NCI-H1694 (cell line): Measurements from ENCODE around the gene ERFL.

ENCODE experiments used
- DNase-seq: peaks from one replicate; lab custom pipeline; 2025; lab: John Stamatoyannopoulos, UW

The ERFL gene

DNA sequence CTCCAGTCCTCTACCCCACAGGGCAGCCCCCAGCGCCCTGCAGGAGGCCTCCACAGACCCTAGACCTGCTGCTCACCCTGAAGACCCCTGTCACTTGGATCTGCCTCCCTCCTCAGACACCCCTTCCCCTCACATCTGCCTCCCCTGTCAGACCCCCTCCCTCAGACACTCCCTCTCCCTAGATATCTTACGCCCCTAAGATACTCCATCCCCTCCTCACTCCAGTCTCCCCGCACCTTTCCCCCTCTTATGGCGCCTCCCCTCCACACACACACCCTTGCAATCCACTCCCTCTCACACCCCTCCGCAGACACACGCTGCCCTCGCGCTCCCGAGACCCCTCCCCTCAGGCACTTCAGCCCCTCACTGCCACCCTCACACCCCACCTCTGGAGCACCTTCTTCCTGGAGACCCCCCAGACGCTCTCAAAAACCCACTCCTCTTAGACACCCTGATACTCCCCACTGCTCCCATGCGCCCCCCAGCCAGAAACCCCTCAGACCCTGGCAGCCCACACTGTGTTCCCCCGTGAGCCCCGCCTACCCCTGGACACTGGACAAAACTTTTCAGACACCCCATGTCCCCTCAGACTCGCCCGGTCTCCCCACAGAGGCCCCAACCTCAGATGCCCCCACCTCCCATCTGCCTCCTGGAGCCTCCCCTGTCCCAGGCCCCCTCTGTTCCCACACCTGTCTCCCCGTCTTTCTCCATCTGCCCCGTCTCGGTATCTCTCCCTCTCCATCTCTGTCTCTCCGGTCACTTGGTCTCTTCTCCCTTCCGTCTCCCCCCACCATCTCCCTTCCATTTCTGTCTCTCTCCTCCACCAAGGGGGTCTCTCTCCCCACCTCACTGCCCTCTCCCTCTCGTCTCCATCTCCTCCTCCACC, 14.5 kb downstream of the ERFL start:
- no peak for DNase-seq

DNA sequence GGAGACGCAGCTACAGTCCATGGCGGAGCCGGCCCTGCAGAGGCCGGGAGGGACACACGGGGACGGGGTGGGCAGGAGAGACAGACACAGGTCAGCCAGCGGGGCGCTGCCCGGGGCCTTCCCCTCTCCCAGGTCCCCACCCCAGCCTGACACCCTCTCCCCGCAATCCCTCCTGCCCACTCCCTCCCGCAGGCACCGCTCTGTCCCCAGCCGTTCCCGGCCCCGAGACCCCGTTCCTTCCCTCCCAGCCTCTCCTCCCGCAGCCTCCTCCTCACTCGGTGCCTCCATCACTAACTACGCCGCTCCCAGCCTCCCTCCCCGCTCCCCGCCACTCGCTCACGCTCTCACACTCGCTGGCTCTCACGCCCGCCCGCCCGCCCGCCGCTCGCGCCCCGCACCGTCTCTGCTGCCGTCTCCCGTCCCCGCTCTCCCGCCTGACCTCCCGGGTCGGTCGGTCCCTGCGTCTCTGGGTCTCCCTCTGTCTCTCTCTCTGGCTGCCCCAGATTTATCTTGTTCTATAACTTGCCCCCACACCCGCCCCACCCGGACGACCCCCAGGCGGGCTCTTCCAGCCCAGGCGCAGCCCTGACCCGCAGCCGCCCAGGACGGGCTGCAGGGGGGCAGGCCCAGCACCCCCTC, 15.2 kb downstream of the ERFL start:
- no peak for DNase-seq

DNA sequence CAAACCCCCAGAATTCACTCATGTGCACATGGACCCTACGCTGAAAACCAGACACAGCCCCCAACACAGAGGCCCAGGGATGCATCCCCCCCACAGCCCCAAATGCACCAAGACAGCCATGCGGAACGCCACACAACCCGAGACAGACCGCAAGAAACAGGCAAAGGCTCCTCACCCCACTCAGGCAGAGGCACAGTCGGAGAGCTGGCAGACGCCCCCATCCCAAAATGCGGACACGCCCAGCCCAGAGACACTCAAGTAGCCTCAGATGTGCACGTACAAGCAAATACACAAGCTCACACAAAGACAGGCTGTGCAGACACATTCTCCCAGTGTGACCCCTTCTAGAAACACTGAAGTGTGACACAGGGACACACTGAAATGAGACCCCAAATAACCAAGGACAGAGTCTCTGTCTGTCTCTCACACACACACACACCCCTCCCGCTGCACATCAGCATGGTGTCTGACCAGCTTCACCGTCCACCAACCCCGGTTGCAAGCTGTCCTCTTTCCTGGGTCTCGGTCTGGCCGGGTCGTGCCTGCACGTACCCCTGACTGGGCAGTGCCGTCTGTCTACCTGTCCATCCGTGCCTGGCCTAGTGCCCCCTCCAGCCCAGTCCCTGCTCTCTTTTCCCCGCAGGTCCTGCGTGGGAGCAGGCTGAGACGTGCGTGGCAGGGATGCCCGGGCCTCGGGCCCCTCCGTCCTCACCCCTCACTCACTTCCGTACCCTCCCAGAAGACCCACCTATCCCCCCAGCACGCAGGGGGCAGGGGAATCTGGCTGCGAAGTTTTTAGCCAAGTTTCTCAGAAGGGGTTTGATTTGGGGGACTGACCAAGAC, 16.1 kb downstream of the ERFL start:
- no peak for DNase-seq

GRCh38 chr19:41910992-41911888, 17.0 kb downstream of the ERFL start:
- DNase-seq = no peak

GRCh38 chr19:41910240-41910991, 17.8 kb downstream of the ERFL start:
- DNase-seq = no peak

- DNase-seq = no peak
These were observed 18.5 kb downstream of the ERFL start for GRCh38 chr19:41909706-41910105.

DNA sequence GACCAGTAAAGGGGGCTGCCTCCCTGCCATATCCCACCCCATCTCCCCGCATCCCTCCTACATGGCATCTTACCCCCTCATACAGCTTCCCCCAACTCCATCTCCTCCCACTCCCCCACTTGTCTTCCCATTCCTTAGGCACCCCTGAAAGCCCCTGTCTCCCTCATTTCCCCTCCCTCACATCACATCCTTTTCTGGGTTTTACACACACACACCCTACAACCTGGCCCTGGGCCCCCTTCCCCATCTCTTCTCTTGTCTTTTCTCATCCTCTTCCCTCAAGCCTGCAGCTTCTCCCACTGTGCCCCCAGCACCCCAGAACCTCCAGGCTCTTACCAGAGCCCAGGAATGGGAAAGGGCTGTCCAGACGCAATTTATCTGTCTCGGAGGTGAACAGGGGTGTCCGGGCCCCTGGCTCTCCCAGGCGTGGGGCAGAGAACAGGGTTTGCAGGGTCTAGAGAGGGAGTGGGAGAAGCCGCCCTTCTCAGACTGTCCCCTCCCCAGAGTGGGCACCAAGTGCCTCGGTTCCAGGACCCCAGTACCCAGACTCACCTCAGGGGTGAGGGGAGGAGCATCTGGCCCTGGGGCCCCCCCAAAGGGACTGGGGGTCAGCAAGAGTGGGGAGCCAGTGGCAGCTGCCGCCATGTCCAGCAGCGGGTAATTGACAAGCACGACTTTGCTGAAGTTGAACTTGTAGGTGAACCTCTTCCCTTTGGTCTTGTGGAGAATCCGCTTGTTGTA, 19.4 kb downstream of the ERFL start:
- no peak for DNase-seq

- DNase-seq = no peak
These were observed 20.1 kb downstream of the ERFL start for GRCh38 chr19:41907994-41908615.

GRCh38 chr19:41906916-41907680, 21.2 kb downstream of the ERFL start:
- no peak for DNase-seq

DNA sequence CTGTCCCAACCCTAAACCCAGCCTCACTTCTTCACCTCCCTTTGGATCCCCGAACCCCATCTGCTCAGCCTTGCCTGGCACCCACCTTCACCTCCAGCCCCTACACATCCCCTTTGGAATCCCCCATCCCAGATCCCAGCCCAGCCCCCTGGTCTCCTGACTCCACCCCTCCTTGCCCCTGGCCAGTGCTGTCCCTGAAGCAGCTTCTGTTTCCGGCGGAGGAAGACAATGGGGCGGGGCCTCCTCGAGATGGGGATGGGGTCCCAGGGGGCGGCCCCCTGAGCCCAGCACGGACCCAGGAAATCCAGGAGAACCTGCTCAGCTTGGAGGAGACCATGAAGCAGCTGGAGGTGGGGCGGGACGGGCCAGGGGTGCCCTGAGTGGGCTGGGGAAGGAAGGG, 22.0 kb downstream of the ERFL start:
- no peak for DNase-seq

DNA sequence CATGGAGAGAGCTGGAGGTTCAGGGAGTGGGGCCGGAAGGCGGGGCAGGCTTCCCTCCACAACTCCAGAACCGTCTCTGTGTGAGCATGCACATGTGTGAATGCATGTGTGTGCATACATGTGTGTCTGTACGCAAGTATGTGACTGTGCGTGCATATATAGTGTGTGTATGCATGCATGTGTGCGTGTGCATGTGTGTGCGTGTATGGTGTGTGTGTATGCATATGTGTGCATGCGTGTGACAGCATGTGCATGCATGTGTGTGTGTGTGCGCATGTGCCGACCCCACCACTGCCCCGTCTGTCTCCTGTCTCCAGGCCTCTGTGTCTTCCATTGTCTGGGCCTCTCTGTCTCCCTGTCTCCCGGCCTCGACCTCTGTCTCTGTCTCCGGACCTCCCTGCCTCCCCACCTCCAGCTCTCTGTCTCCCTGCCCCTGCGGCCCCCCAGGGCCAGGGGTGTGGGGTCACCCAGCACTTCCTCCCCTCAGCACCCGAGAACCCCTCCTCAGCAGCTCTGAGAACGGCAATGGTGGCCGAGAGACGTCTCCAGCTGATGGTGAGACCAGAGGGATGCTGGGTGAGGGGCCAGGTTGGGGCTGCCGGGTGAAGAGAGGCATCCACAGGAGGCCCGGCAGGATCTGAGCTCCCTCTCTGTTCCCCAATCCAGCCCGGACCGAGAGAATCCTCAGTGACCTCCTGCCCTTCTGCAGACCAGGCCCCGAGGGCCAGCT, 22.8 kb downstream of the ERFL start:
- no peak for DNase-seq

- DNase-seq = no peak
These were observed 24.0 kb downstream of the ERFL start for GRCh38 chr19:41904118-41904870.

DNA sequence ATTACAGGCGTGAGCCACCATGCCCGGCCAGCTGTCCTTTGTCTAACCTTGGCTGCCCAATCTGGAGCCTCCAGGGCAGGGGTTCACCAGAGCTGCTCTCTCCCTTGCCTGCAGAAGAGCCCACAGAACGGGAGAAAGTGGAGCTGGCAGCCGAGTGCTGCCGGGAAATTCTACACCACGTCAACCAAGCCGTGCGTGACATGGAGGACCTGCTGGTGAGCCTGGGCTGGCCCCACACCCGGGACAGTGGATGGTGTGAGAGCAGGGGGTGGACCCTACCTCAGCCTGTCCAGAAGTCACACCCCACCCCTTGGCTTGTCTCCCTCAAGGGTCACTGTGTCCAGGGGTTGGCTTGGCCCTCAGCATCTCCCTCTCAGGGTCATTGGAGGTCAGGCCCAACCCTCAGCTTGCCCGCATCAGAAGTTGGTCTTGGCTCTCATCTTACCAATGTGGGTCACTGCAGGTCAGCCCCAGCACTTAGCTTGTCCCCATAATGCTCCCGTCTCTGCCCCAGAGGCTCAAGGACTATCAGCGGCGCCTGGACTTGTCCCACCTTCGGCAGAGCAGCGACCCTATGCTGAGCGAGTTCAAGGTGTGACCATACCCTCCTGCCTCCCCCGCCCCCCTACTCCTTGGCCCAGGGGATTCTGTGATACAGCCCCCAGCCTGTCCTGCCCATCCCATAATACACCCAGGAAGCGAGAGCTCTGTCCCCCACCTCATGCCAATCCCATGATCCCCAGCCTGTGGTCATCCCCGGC, 24.9 kb downstream of the ERFL start:
- DNase-seq = no peak

GRCh38 chr19:41902594-41902993, 25.7 kb downstream of the ERFL start:
- DNase-seq = no peak

GRCh38 chr19:41901707-41902360, 26.4 kb downstream of the ERFL start:
- DNase-seq = no peak

DNA sequence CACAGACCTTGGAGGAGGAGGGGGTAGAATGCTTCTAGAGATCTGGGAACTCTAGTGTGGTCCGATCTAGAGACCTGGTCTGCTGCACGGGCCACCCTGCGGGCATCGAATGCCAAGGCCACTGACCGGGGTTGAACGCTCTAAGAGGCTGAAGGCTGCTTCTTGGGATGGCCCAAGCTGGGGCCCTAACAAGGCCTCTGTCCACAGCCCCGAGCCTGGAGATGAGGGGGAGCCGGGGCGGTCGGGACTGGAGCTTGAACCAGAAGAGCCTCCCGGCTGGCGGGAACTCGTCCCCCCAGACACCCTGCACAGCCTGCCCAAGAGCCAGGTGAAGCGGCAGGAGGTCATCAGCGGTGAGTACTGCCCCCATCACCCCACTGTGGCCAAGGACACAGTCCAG, 30.0 kb downstream of the ERFL start:
- DNase-seq = no peak
